Renal cortex interstitium (tissue), 15 donors: ENCODE measurements around the gene ZNF616. TPM values are rescaled to one million over a fixed set of nuclear protein-coding genes. Genes with fewer than 3 reads are reported as not detected.

Experiments used
- DNase-seq, 11 donors: peaks; one replicate each; pipeline ENCODE4 v3.0.0-alpha.2; 2013; ENCODE audit warnings: low read depth in 9 of 11, low spot score in 4 of 11; ENCODE audit errors: extremely low read depth in 1 of 11
- long read RNA-seq, 16 experiments: transcript quantifications; one replicate each; lab custom pipeline, GENCODE V29; 2026
- polyA plus RNA-seq, 3 donors: library from polyadenylated mRNA; unstranded; fragments of 120-200 nt; gene quantifications; one replicate each; pipeline ENCODE4 v1.2.1, GENCODE V29; 2013; ENCODE audit not compliant: insufficient read length in 3 of 3

Gene ZNF616
- 10 to 100 TPM; 18.3 to 23.3 (median 20.4) TPM for polyA plus RNA-seq
- long read RNA-seq, donor 1, full-length matches to known transcripts = 1 of 1 reads
- long read RNA-seq, donor 1, partial matches to known transcripts = 0 of 1 reads
- long read RNA-seq, donor 1, other reads (novel, unspliced or antisense) = 0 of 1 reads
- long read RNA-seq, donor 2, full-length matches to known transcripts = 2 of 2 reads
- long read RNA-seq, donor 2, partial matches to known transcripts = 0 of 2 reads
- long read RNA-seq, donor 2, other reads (novel, unspliced or antisense) = 0 of 2 reads
- long read RNA-seq, donor 3, full-length matches to known transcripts = 3 of 3 reads
- long read RNA-seq, donor 3, partial matches to known transcripts = 0 of 3 reads
- long read RNA-seq, donor 3, other reads (novel, unspliced or antisense) = 0 of 3 reads
- long read RNA-seq, donor 4 = 0 reads
- long read RNA-seq, donor 5, full-length matches to known transcripts = 10 of 10 reads
- long read RNA-seq, donor 5, partial matches to known transcripts = 0 of 10 reads
- long read RNA-seq, donor 5, other reads (novel, unspliced or antisense) = 0 of 10 reads
- long read RNA-seq, donor 6, full-length matches to known transcripts = 3 of 3 reads
- long read RNA-seq, donor 6, partial matches to known transcripts = 0 of 3 reads
- long read RNA-seq, donor 6, other reads (novel, unspliced or antisense) = 0 of 3 reads
- long read RNA-seq, donor 7, full-length matches to known transcripts = 5 of 5 reads
- long read RNA-seq, donor 7, partial matches to known transcripts = 0 of 5 reads
- long read RNA-seq, donor 7, other reads (novel, unspliced or antisense) = 0 of 5 reads
- long read RNA-seq, donor 8, full-length matches to known transcripts = 2 of 2 reads
- long read RNA-seq, donor 8, partial matches to known transcripts = 0 of 2 reads
- long read RNA-seq, donor 8, other reads (novel, unspliced or antisense) = 0 of 2 reads
- long read RNA-seq, donor 9, full-length matches to known transcripts = 1 of 1 reads
- long read RNA-seq, donor 9, partial matches to known transcripts = 0 of 1 reads
- long read RNA-seq, donor 9, other reads (novel, unspliced or antisense) = 0 of 1 reads
- long read RNA-seq, donor 10 = 0 reads
- long read RNA-seq, donor 11, full-length matches to known transcripts = 1 of 1 reads
- long read RNA-seq, donor 11, partial matches to known transcripts = 0 of 1 reads
- long read RNA-seq, donor 11, other reads (novel, unspliced or antisense) = 0 of 1 reads
- long read RNA-seq, donor 12 = 0 reads
- long read RNA-seq, donor 13, full-length matches to known transcripts = 1 of 1 reads
- long read RNA-seq, donor 13, partial matches to known transcripts = 0 of 1 reads
- long read RNA-seq, donor 13, other reads (novel, unspliced or antisense) = 0 of 1 reads
- long read RNA-seq, donor 14, full-length matches to known transcripts = 4 of 4 reads
- long read RNA-seq, donor 14, partial matches to known transcripts = 0 of 4 reads
- long read RNA-seq, donor 14, other reads (novel, unspliced or antisense) = 0 of 4 reads
- long read RNA-seq, donor 15, full-length matches to known transcripts = 1 of 1 reads
- long read RNA-seq, donor 15, partial matches to known transcripts = 0 of 1 reads
- long read RNA-seq, donor 15, other reads (novel, unspliced or antisense) = 0 of 1 reads
- long read RNA-seq, donor 16, full-length matches to known transcripts = 5 of 5 reads
- long read RNA-seq, donor 16, partial matches to known transcripts = 0 of 5 reads
- long read RNA-seq, donor 16, other reads (novel, unspliced or antisense) = 0 of 5 reads

- peak; percentile 80 to 94 (median 91) for DNase-seq
Observed at GRCh38 chr19:52139252-52140031, at the start of gene ZNF616. Gene ZNF616, minus strand, starts transcription at chr19:52139938. Its CDS starts 9,426 bp downstream, at chr19:52130512.

GRCh38 chr19:52188822-52189734 lies 49.3 kb upstream of the ZNF616 start:
- DNase-seq = peak in 2 of 11 donors; percentile 76 to 79

GRCh38 chr19:52187407-52187806 lies 47.7 kb upstream of the ZNF616 start:
- no peak for DNase-seq

- DNase-seq = no peak
Observed at GRCh38 chr19:52176574-52176973, 36.8 kb upstream of the ZNF616 start.

- no peak for DNase-seq
Observed at GRCh38 chr19:52172347-52172746, 32.6 kb upstream of the ZNF616 start.

- DNase-seq = peak in 10 of 11 donors; percentile 72 to 86 (median 80)
Observed at GRCh38 chr19:52171321-52172169, 31.8 kb upstream of the ZNF616 start, which contains the start of gene ZNF836. Gene ZNF836, minus strand, starts transcription at chr19:52171621. Its CDS starts 3,549 bp downstream, at chr19:52168072.

- DNase-seq = peak in 2 of 11 donors; percentile 15
Observed at GRCh38 chr19:52170863-52171320, 31.2 kb upstream of the ZNF616 start.

GRCh38 chr19:52170304-52170703 lies 30.6 kb upstream of the ZNF616 start:
- DNase-seq = no peak

GRCh38 chr19:52155596-52156359 lies 16.0 kb upstream of the ZNF616 start:
- DNase-seq = no peak

- no peak for DNase-seq
Observed at GRCh38 chr19:52148256-52148655, 8.5 kb upstream of the ZNF616 start.

GRCh38 chr19:52142001-52142595 lies 2.4 kb upstream of the ZNF616 start:
- DNase-seq = no peak

GRCh38 chr19:52141203-52141602 lies 1.5 kb upstream of the ZNF616 start:
- peak in 1 of 11 donors; percentile 19 for DNase-seq

- no peak for DNase-seq
Observed at GRCh38 chr19:52140032-52140710, 433 bp upstream of the ZNF616 start.

GRCh38 chr19:52138983-52139251 lies 821 bp downstream of the ZNF616 start:
- DNase-seq = peak in 1 of 11 donors; percentile 53
